ENCODE measurements around the gene PLAU. TPM values are rescaled to one million over a fixed set of nuclear protein-coding genes. Genes with fewer than 3 reads are reported as not detected.
A peak's percentile ranks its signal among the peaks of the same experiment; 100 is the strongest.

PLAU gene
- total and polyA plus RNA-seq, 10 of the 15 experiments (the other 5 are each of a cell fraction or from before 2014, with no cell fraction given) = 2.5 to 20.9 (median 11.5) TPM

DNA sequence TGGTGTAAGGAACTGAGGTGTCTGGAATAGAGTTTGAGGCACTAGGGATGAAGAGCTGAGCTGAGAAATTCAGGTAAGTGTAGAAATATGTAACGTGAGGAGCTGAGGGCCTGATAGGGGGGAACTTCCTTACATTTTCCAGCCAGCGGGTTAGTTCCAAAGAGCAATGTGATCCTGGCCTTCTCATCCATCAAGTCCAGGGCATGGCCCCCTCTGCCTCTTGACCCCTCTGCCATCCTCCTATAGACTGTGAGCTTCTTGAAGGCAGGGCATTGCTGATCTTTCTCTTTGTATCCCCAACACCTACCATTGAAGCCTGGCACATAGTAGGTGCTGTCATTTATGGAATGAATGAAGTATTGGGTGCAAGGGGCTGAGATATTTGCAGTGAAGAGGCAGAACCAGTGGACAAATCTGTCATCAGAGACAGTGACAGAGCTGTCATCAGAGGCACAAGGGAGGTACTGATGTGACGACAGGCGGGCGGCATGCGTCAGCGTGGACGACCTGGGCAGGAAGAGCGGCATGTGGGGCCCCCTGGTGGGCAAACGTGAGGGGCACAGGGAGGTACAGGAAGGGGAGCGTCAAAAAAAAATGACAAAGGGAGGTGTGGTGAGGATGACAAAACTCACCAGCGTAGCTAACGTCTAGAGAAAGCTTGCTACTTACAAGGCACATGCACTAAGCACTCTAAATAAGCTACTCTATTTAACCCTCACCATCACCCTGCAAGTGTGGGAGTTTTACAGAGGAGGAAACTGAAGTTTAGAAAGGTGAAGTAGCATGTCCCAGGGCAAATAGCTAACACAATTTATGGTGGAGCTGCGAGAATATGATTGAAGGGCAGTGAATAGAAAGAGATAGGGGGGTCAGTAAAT lies 31.4 kb upstream of the PLAU start:
- H3K79me2 ChIP-seq (ENCODE audit: control insufficient read depth, insufficient read depth, low read length) = no peaks in the 10 kb centered on the region
- no peak for DNase-seq (ENCODE audit: low read depth, low spot score)
- H3K4me1 ChIP-seq (ENCODE audit: control insufficient read depth, insufficient read depth, low read length) = peaks cover 11% of the 10 kb centered on the region
- intact Hi-C loops (cut with micrococcal nuclease; ENCODE audit: unreplicated experiment) = loop anchor here (1.0 to 5.0 kb wide), 3 partner anchors 30 to 352 kb away; a partner anchor contains a TSS
- CTCF ChIA-PET = interaction anchor here (0.6 to 19.8 kb wide), 68 partner anchors 9 to 1252 kb away, joined by 3 to 930 read pairs (median 4); partner anchors contain the start of genes CHCHD1, PLAU and SYNPO2L
- no peak overlapping the region for H3K27ac ChIP-seq (ENCODE audit: control insufficient read depth, insufficient read depth)
- BruUV-seq (replicated peaks) = no TSS peak
- SMC1A ChIA-PET (ENCODE audit: uncharacterized antibody, unreplicated experiment) = interaction anchor here (0.5 to 27.4 kb wide), 44 partner anchors 10 to 363 kb away, joined by 3 to 1048 read pairs (median 5); partner anchors contain the start of gene SEC24C
- no peak overlapping the region for H3K4me3 ChIP-seq
- peak overlapping the region; percentile 79 for H2AFZ ChIP-seq (ENCODE audit: control insufficient read depth, low read depth, low read length)
- H3K36me3 ChIP-seq (ENCODE audit: control insufficient read depth in 2 of 2, insufficient read depth in 2 of 2, low read length in 1 of 2) = no peaks in the 10 kb centered on the region
- in situ Hi-C loops (cut with MboI) = loop anchor here (5.0 to 25.0 kb wide), 4 partner anchors 32 to 1355 kb away; partner anchors contain the start of gene COMTD1
- peak; percentile 94 for ATAC-seq
- RAD21 ChIA-PET (ENCODE audit: unreplicated experiment) = interaction anchor here (0.7 to 21.4 kb wide), 47 partner anchors 9 to 1257 kb away, joined by 3 to 616 read pairs (median 4); partner anchors contain the start of genes CHCHD1, PLAU and SEC24C
- H3K9me3 ChIP-seq (replicated peaks; ENCODE audit: control insufficient read depth, insufficient read depth, low read length) = no peaks in the 10 kb centered on the region
- peak overlapping the region; percentile 22 for H3K4me2 ChIP-seq (ENCODE audit: control insufficient read depth, insufficient read depth)
- POLR2A ChIA-PET = interaction anchor here (0.6 to 3.7 kb wide), 13 partner anchors 14 to 383 kb away, joined by 3 to 24 read pairs (median 4); partner anchors contain the start of genes PLAU and PPP3CB
- H3K9ac ChIP-seq (ENCODE audit: control insufficient read depth, insufficient read depth, low read length) = no peak overlapping the region
- FAIRE-seq = peak; percentile 89
- WGBS (ENCODE audit: insufficient coverage, insufficient replicate concordance, low lambda C conversion rate, missing lambda C conversion rate) = 15% methylated on average over 14 of the region's 14 CpGs
- no peaks in the 10 kb centered on the region for H4K20me1 ChIP-seq (ENCODE audit: control insufficient read depth, insufficient read depth)
- no peaks in the 10 kb centered on the region for H3K27me3 ChIP-seq (replicated peaks in 1 of 2; ENCODE audit: control insufficient read depth in 2 of 2, insufficient read depth in 2 of 2, low read length in 1 of 2)
- TF ChIP-seq ZNF384 (IDR thresholded peaks at IDR 0.05; ENCODE audit: borderline replicate concordance, low read depth, low read length) = peak; percentile 83; the same call in 1 of the 2 replicates
- peak; percentile 86; the same call in 1 of the 2 replicates for TF ChIP-seq SMARCA5 (IDR thresholded peaks at IDR 0.05)
- TF ChIP-seq POU2F2 (IDR thresholded peaks at IDR 0.05; ENCODE audit: borderline replicate concordance, low read depth, low read length) = no peak
- TF ChIP-seq, protein P1, sequence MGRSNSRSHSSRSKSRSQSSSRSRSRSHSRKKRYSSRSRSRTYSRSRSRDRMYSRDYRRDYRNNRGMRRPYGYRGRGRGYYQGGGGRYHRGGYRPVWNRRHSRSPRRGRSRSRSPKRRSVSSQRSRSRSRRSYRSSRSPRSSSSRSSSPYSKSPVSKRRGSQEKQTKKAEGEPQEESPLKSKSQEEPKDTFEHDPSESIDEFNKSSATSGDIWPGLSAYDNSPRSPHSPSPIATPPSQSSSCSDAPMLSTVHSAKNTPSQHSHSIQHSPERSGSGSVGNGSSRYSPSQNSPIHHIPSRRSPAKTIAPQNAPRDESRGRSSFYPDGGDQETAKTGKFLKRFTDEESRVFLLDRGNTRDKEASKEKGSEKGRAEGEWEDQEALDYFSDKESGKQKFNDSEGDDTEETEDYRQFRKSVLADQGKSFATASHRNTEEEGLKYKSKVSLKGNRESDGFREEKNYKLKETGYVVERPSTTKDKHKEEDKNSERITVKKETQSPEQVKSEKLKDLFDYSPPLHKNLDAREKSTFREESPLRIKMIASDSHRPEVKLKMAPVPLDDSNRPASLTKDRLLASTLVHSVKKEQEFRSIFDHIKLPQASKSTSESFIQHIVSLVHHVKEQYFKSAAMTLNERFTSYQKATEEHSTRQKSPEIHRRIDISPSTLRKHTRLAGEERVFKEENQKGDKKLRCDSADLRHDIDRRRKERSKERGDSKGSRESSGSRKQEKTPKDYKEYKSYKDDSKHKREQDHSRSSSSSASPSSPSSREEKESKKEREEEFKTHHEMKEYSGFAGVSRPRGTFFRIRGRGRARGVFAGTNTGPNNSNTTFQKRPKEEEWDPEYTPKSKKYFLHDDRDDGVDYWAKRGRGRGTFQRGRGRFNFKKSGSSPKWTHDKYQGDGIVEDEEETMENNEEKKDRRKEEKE (IDR thresholded peaks at IDR 0.05) = no peak
- no peak for TF ChIP-seq EGR1 (IDR thresholded peaks at IDR 0.05; ENCODE audit: borderline replicate concordance in 1 of 2, low read depth in 2 of 2, low read length in 2 of 2)
- no peak for TF ChIP-seq HDAC6 (IDR thresholded peaks at IDR 0.05; ENCODE audit: unreplicated experiment)
- 0 out of 2 replicates have a peak, but pooled peaks have one; percentile 14 for TF ChIP-seq CHD2 (IDR thresholded peaks at IDR 0.05; ENCODE audit: borderline replicate concordance, low read depth, low read length)
- TF ChIP-seq NR2F1 (conservative IDR thresholded peaks at IDR 0.05) = no peak
- TF ChIP-seq, protein P2, sequence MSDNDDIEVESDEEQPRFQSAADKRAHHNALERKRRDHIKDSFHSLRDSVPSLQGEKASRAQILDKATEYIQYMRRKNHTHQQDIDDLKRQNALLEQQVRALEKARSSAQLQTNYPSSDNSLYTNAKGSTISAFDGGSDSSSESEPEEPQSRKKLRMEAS (IDR thresholded peaks at IDR 0.05; ENCODE audit: low read depth, low read length) = peak; percentile 79
- TF ChIP-seq CHD4 (IDR thresholded peaks at IDR 0.05) = no peak
- no peak for TF ChIP-seq PAX8 (IDR thresholded peaks at IDR 0.05)
- TF ChIP-seq NRF1 (conservative IDR thresholded peaks at IDR 0.05; ENCODE audit: low read depth, low read length) = no peak
- no peak for TF ChIP-seq POLR2AphosphoS5 (IDR thresholded peaks at IDR 0.05; ENCODE audit: low read length)
- TF ChIP-seq, protein P3, sequence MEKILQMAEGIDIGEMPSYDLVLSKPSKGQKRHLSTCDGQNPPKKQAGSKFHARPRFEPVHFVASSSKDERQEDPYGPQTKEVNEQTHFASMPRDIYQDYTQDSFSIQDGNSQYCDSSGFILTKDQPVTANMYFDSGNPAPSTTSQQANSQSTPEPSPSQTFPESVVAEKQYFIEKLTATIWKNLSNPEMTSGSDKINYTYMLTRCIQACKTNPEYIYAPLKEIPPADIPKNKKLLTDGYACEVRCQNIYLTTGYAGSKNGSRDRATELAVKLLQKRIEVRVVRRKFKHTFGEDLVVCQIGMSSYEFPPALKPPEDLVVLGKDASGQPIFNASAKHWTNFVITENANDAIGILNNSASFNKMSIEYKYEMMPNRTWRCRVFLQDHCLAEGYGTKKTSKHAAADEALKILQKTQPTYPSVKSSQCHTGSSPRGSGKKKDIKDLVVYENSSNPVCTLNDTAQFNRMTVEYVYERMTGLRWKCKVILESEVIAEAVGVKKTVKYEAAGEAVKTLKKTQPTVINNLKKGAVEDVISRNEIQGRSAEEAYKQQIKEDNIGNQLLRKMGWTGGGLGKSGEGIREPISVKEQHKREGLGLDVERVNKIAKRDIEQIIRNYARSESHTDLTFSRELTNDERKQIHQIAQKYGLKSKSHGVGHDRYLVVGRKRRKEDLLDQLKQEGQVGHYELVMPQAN (conservative IDR thresholded peaks at IDR 0.05) = 0 out of 2 replicates have a peak, but pooled peaks have one; percentile 24
- TF ChIP-seq JUND (IDR thresholded peaks at IDR 0.05; ENCODE audit: low read depth, low read length) = peak; percentile 46; the same call in 1 of the 2 replicates
- TF ChIP-seq CREB1 (IDR thresholded peaks at IDR 0.05; ENCODE audit: low read depth) = peak; percentile 97

All from GM12878 (cell line).